HG02852 (cell line): ENCODE measurements around the gene PCCA.
A peak's percentile ranks its signal among the peaks of the same experiment; 100 is the strongest.

Experiments used
- ATAC-seq: cut with Tn5 transposase; IDR thresholded peaks from one replicate; pipeline ENCODE4 v1.9.1; 2021; ENCODE audit warnings: mild to moderate bottlenecking, moderate library complexity; ENCODE audit not compliant: unreplicated experiment

The PCCA gene

GRCh38 chr13:100491164-100491842 is 402.4 kb downstream of the PCCA start:
- no peak for ATAC-seq

- ATAC-seq, result no peak
These were observed 404.5 kb downstream of the PCCA start for GRCh38 chr13:100493418-100493817.

- no peak for ATAC-seq
These were observed 406.6 kb downstream of the PCCA start for GRCh38 chr13:100495455-100495854.

GRCh38 chr13:100497389-100497788 is 408.5 kb downstream of the PCCA start:
- ATAC-seq, result no peak

GRCh38 chr13:100502446-100502845 is 413.6 kb downstream of the PCCA start:
- no peak for ATAC-seq

- ATAC-seq, result no peak
These were observed 414.7 kb downstream of the PCCA start for GRCh38 chr13:100503622-100504021.

- ATAC-seq, result peak; percentile 77
These were observed 417.3 kb downstream of the PCCA start for GRCh38 chr13:100506154-100506553.

- peak; percentile 29 for ATAC-seq
These were observed 417.9 kb downstream of the PCCA start for GRCh38 chr13:100506600-100507422.

GRCh38 chr13:100508455-100508854 is 419.6 kb downstream of the PCCA start:
- ATAC-seq, result no peak

GRCh38 chr13:100508996-100509395 is 420.1 kb downstream of the PCCA start:
- ATAC-seq, result no peak

GRCh38 chr13:100510208-100510957 is 421.5 kb downstream of the PCCA start:
- ATAC-seq, result no peak

GRCh38 chr13:100511466-100511865 is 422.6 kb downstream of the PCCA start:
- ATAC-seq, result no peak

- no peak for ATAC-seq
These were observed 423.5 kb downstream of the PCCA start for GRCh38 chr13:100512422-100512821.

- no peak for ATAC-seq
These were observed 424.3 kb downstream of the PCCA start for GRCh38 chr13:100513171-100513570.

- ATAC-seq, result no peak
These were observed 425.2 kb downstream of the PCCA start for GRCh38 chr13:100513987-100514670.

- peak; percentile 95 for ATAC-seq
These were observed 426.0 kb downstream of the PCCA start for GRCh38 chr13:100514788-100515409.

GRCh38 chr13:100515410-100515800 is 426.5 kb downstream of the PCCA start:
- no peak for ATAC-seq

GRCh38 chr13:100517135-100517534 is 428.2 kb downstream of the PCCA start:
- ATAC-seq, result no peak

- ATAC-seq, result no peak
These were observed 428.8 kb downstream of the PCCA start for GRCh38 chr13:100517728-100518127.

GRCh38 chr13:100518394-100519062 is 429.6 kb downstream of the PCCA start:
- ATAC-seq, result no peak
